Measurements from ENCODE around the gene KAT6B.

KAT6B gene

DNA sequence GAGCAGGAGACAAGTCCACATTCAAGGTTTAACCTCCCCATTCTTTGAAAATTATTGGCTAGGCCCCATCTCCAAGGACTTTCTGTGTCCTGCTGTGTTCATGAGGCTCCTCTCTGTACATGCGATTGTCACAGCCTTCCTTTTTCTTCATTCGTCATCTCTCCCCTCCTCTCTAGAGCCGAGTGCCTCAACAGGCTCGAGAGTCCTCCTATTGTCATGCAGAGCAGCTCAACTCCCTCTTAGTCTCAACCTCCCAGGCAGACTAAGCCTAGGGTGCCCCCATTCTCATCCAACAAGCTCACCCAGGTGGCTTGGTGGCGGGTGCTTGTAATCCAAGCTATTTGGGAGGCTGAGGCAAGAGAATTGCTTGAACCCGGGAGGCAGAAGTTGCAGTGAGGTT is 249.9 kb downstream of the KAT6B start:
- Histone ChIP-seq H3K4me3 (ENCODE audit: insufficient read depth, low read depth, low read length, poor library complexity, severe bottlenecking) (no peak overlapping the region), H3K27me3 (replicated peaks; ENCODE audit: control insufficient read depth, insufficient read depth, low read length, poor library complexity, severe bottlenecking) (no peaks in the 10 kb centered on the region), H3K36me3 (ENCODE audit: control insufficient read depth, insufficient read depth, low read length) (no peaks in the 10 kb centered on the region), H3K4me1 (ENCODE audit: control insufficient read depth, insufficient read depth, low read length, poor library complexity, severe bottlenecking) (no peaks in the 10 kb centered on the region), H3K27ac (ENCODE audit: insufficient read depth, low read length, poor library complexity, severe bottlenecking) (no peak overlapping the region), H3K9me3 (ENCODE audit: control insufficient read depth, low read length) (no peaks in the 10 kb centered on the region)
- DNase-seq, result no peak

DNA sequence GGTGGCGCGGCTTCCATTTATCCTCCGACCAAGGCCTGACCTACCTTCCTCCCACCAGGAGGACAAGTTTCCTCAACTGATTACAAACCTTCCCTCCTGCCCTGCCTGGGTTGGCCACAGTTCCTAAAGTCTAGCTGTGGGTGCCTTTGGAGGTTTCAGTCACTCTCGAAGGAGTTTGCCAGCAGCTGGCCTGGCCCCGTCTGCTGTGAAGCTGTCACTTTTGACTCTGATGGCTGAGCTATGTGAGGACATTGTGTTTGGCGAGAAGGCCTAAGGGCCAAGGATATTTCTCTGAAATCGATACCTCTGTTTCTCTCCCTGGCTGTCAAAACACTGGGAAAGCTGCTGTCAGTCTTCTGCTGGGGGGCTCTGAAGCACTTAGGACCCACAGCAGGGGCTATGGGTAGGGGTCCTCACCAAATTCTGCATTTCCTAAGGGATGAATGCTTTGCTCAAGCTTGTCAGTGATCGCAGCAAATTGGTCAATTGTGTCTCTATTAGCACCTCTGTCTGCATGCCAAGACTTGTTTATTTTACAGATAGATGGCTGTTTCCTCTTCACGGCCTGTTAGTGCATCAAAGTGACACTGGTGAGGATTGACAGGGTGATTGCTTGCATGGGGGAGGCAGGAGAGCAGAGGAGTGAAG is 253.2 kb downstream of the KAT6B start:
- Histone ChIP-seq H3K36me3 (ENCODE audit: control insufficient read depth, insufficient read depth, low read length) (no peaks in the 10 kb centered on the region), H3K4me1 (ENCODE audit: control insufficient read depth, insufficient read depth, low read length, poor library complexity, severe bottlenecking) (no peaks in the 10 kb centered on the region), H3K27ac (ENCODE audit: insufficient read depth, low read length, poor library complexity, severe bottlenecking) (no peak overlapping the region), H3K9me3 (ENCODE audit: control insufficient read depth, low read length) (no peaks in the 10 kb centered on the region), H3K4me3 (ENCODE audit: insufficient read depth, low read depth, low read length, poor library complexity, severe bottlenecking) (no peak overlapping the region), H3K27me3 (replicated peaks; ENCODE audit: control insufficient read depth, insufficient read depth, low read length, poor library complexity, severe bottlenecking) (no peaks in the 10 kb centered on the region)
- DNase-seq, result no peak

DNA sequence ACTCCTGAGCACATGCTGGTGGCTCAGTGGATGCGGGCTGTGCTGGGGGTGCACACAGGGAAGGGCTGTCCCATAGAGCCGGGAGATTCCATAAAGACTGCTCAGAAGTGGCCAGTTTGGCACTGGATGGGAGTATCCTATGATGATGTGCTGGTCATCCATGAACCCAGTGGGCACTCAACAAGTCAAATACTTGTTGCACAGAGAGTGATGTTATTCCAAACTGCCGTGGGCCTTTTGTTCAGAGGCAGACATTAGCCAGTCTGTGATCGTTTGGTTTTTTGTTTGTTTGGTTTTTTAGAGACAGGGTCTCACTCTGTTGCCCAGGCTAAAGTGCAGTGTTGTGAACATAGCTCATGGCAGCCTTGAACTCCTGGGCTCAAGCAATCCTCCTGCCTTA is 254.2 kb downstream of the KAT6B start:
- Histone ChIP-seq H3K27me3 (replicated peaks; ENCODE audit: control insufficient read depth, insufficient read depth, low read length, poor library complexity, severe bottlenecking) (no peaks in the 10 kb centered on the region), H3K4me1 (ENCODE audit: control insufficient read depth, insufficient read depth, low read length, poor library complexity, severe bottlenecking) (no peaks in the 10 kb centered on the region), H3K36me3 (ENCODE audit: control insufficient read depth, insufficient read depth, low read length) (no peaks in the 10 kb centered on the region), H3K4me3 (ENCODE audit: insufficient read depth, low read depth, low read length, poor library complexity, severe bottlenecking) (no peak overlapping the region), H3K27ac (ENCODE audit: insufficient read depth, low read length, poor library complexity, severe bottlenecking) (no peak overlapping the region), H3K9me3 (ENCODE audit: control insufficient read depth, low read length) (no peaks in the 10 kb centered on the region)
- no peak for DNase-seq

DNA sequence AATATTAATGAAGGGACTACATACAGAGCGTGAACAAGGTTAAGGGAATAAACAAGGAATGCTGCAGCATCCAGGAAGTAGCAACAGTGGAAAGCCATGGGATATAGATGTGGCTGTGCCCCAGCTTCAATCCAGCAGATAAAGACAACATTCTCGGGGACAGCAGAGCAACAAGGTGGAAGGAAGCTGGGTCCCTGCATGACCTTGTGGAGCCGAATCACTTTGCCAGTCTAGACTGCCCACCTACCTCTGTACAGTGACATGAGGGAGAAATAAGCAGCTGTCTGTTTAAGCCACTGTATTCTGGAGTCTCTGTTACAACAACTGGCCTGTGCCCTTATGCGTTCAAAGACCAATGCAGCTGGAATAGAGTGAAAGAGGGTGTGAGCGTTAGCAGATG is 255.0 kb downstream of the KAT6B start:
- Histone ChIP-seq H3K4me1 (ENCODE audit: control insufficient read depth, insufficient read depth, low read length, poor library complexity, severe bottlenecking) (no peaks in the 10 kb centered on the region), H3K27me3 (replicated peaks; ENCODE audit: control insufficient read depth, insufficient read depth, low read length, poor library complexity, severe bottlenecking) (no peaks in the 10 kb centered on the region), H3K4me3 (ENCODE audit: insufficient read depth, low read depth, low read length, poor library complexity, severe bottlenecking) (no peak overlapping the region), H3K9me3 (ENCODE audit: control insufficient read depth, low read length) (no peaks in the 10 kb centered on the region), H3K27ac (ENCODE audit: insufficient read depth, low read length, poor library complexity, severe bottlenecking) (no peak overlapping the region), H3K36me3 (ENCODE audit: control insufficient read depth, insufficient read depth, low read length) (no peaks in the 10 kb centered on the region)
- no peak for DNase-seq

Data from effector memory CD4-positive, alpha-beta T cell (primary cell).